Ovary (tissue), 9 donors: ENCODE results near the gene LAD1. TPM values are rescaled to one million over a fixed set of nuclear protein-coding genes. Genes with fewer than 3 reads are reported as not detected.

Experiments used
- DNase-seq, 5 donors: peaks; one replicate each; pipeline ENCODE4 v3.0.0-alpha.2; 2019 to 2020
- H3K27ac ChIP-seq, 2 donors: fragments of 200-600 bp; one replicate each; pipeline versions ENCODE4 v1.5.1 to v1.8.0; 2019 to 2022
- H3K27me3 ChIP-seq: fragments of 200-600 bp; one replicate; pipeline ENCODE4 v1.8.0; 2022
- H3K36me3 ChIP-seq: fragments of 200-600 bp; sonication (generic); one replicate; pipeline ENCODE4 v1.5.1; 2019
- H3K4me1 ChIP-seq: one replicate; pipeline ENCODE4 v1.8.1; 2013; ENCODE audit warnings: mild to moderate bottlenecking, moderate library complexity; ENCODE audit not compliant: insufficient read depth
- H3K4me3 ChIP-seq: fragments of 200-600 bp; sonication (generic); one replicate; pipeline ENCODE4 v1.5.1; 2017
- H3K9me3 ChIP-seq, 2 donors: fragments of 200-600 bp in 1 of 2; sonication (generic) in 1 of 2; one replicate each; pipeline versions ENCODE4 v1.5.1 to v1.8.1; 2013 to 2019; ENCODE audit warnings: mild to moderate bottlenecking in 1 of 2, moderate library complexity in 1 of 2
- CTCF ChIP-seq, 3 donors: fragments of 450-650 bp in 2 of 3; fragments of 200-600 bp in 1 of 3; IDR thresholded peaks; one replicate each; pipeline versions ENCODE4 v1.5.1 to v1.8.0; 2016 to 2022; ENCODE audit warnings: antibody characterized with exemption in 3 of 3, mild to moderate bottlenecking in 1 of 3
- EP300 ChIP-seq: sonication (generic); formaldehyde crosslinking; IDR thresholded peaks from one replicate; pipeline ENCODE4 v1.6.1; 2017; ENCODE audit warnings: antibody characterized with exemption
- POLR2A ChIP-seq: fragments of 450-650 bp; IDR thresholded peaks from one replicate; pipeline ENCODE4 v1.6.1; 2017; ENCODE audit warnings: antibody characterized with exemption, mild to moderate bottlenecking, moderate library complexity
- WGBS, 3 donors: extraction: QIAGEN DNeasy Blood & Tissue Kit in 1 of 3; methylation state at CpG; one replicate each; pipeline versions ENCODE4 v1.1.5 to v1.1.7; 2013 to 2017; 5-methylcytosine and 5-hydroxymethylcytosine counted together
- intact Hi-C, 4 donors: fragments of 100-400 bp; cut with DNase I; formaldehyde crosslinking; loops; one replicate each; pipeline versions ENCODE4 v1.11.0 to v1.15.1; 2022 to 2023
- polyA plus RNA-seq, 2 donors: library from polyadenylated mRNA; stranded (reverse); fragments of 200-250 nt in 1 of 2; fragments of 350-450 nt in 1 of 2; fragmentation: Illumina TruSeq in 1 of 2; extraction: RNeasy Lipid Tissue Mini Kit (QIAGEN cat#74804) in 1 of 2; gene quantifications; one replicate each; pipeline ENCODE4 v1.2.3, GENCODE V29; 2013 to 2014
- total RNA-seq, 7 donors: library from RNA; depleted of rRNA in 2 of 7; stranded (reverse); fragments of >200 nt in 2 of 7; fragmentation: NEBNext Ultra II Directional in 3 of 7; extraction: Animal tissue kit (Norgen Biotek cat#: 25700) in 3 of 7; gene quantifications; one replicate each; pipeline versions ENCODE4 v1.1.0 to v1.2.4, GENCODE V29; 2016 to 2023
- donor health status: DM: no; HTN: no; CAD: no; lungs with moderate emphysema.
- donor health status: DM: no; HTN: no; CAD: no.
- donor health status: Bipolar disorder and iron deficiency.
- donor health status: DM: yes; HTN: yes; CAD: no.
- donor health status: DM: no; HTN: no; CAD: no.
- donor health status: DM: yes; HTN: yes; CAD: no.

Gene LAD1
- total and polyA plus RNA-seq, 9 donors, result 0.13 to 9.8 (median 2.1) TPM; not detected in 2

- no peaks in the 10 kb centered on the region for H3K4me1 ChIP-seq
- no peak overlapping the region for H3K27ac ChIP-seq
- WGBS, 3 donors, result 90 to 93% (median 92%) methylated on average over 1 of the region's 1 CpG
- no peaks in the 10 kb centered on the region for H3K36me3 ChIP-seq
- no peaks in the 10 kb centered on the region for H3K9me3 ChIP-seq
- DNase-seq, result no peak
- no peak overlapping the region for H3K4me3 ChIP-seq
- no peaks in the 10 kb centered on the region for H3K27me3 ChIP-seq
- no peak for TF ChIP-seq CTCF (IDR thresholded peaks at IDR 0.05)
- no peak for TF ChIP-seq POLR2A
- TF ChIP-seq EP300, result no peak
- intact Hi-C loops, result no loop called here
Measured at GRCh38 chr1:201391225-201391624, 7.9 kb downstream of the LAD1 start.

DNA sequence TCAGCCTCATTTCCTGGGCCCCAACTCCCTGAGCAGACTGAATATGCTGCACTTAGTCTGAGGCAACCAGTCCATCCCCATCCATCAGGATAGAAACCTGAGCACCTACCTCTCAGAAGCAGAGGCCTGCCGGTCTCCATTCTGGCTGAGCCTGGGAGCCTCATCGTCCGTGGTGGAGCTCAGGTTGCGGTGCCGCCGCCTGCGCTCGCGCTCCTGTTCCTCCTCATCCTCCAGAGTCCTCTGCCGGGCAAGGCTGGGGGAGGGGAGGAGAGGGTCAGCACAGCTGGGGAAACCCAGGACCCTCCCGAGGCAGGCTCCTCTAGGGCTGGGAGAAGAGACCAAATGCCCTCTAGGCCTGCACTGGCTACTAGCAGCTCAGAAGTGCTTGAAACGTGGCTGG lies 10.1 kb downstream of the LAD1 start:
- no peaks in the 10 kb centered on the region for H3K36me3 ChIP-seq
- H3K27ac ChIP-seq, result no peak overlapping the region
- no peaks in the 10 kb centered on the region for H3K27me3 ChIP-seq
- no peak overlapping the region for H3K4me3 ChIP-seq
- intact Hi-C loops, result no loop called here
- WGBS, 3 donors, result 77 to 82% (median 80%) methylated on average over 12 of the region's 12 CpGs
- no peak for DNase-seq
- H3K4me1 ChIP-seq, result no peaks in the 10 kb centered on the region
- TF ChIP-seq POLR2A (no peak), CTCF (IDR thresholded peaks at IDR 0.05) (no peak), EP300 (no peak)
- H3K9me3 ChIP-seq, result no peaks in the 10 kb centered on the region

DNA sequence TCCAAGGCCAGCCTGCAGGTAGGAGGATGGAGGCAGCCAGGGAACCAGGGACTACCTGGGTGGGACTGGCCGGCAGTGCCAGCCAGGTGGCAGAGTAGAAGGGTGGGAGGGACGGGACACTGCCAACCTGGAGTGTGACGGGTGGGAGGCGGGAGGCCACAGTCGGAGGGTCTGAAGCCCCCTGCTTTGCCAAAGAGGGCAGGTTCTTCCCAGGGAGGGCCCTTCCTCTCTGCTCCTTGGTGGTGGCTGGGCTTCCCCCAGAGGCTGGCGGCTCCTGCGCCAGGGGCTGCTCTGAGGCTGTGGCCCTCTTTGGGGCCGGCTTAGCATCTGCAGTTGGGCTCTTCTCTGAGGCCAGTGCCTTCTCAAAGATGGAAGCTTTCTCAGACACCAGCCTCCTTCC lies 12.9 kb downstream of the LAD1 start:
- DNase-seq, result no peak
- WGBS, 3 donors, result 82 to 91% (median 85%) methylated on average over 8 of the region's 8 CpGs
- H3K27me3 ChIP-seq, result no peaks in the 10 kb centered on the region
- H3K36me3 ChIP-seq, result no peaks in the 10 kb centered on the region
- no peak for TF ChIP-seq POLR2A
- no peak for TF ChIP-seq CTCF (IDR thresholded peaks at IDR 0.05)
- no peak for TF ChIP-seq EP300
- no peak overlapping the region for H3K4me3 ChIP-seq
- H3K9me3 ChIP-seq, result no peaks in the 10 kb centered on the region
- intact Hi-C loops, result no loop called here
- H3K4me1 ChIP-seq, result no peaks in the 10 kb centered on the region
- H3K27ac ChIP-seq, result no peak overlapping the region

- Histone ChIP-seq H3K4me1 (no peaks in the 10 kb centered on the region), H3K27ac (no peak overlapping the region), H3K27me3 (no peaks in the 10 kb centered on the region), H3K36me3 (no peaks in the 10 kb centered on the region), H3K4me3 (no peak overlapping the region), H3K9me3 (no peaks in the 10 kb centered on the region)
- intact Hi-C loops, result no loop called here
- TF ChIP-seq EP300, result no peak
- TF ChIP-seq CTCF (IDR thresholded peaks at IDR 0.05), result no peak
- no peak for TF ChIP-seq POLR2A
- DNase-seq, result peak in 1 of 5 donors; percentile 43
- WGBS, 3 donors, result 80 to 89% (median 81%) methylated on average over 8 of the region's 8 CpGs
Measured at GRCh38 chr1:201385299-201385891, 13.7 kb downstream of the LAD1 start.
